Inflammatory macrophage treated with lipopolysaccharide for 1 hour (primary cell): ENCODE data around the gene ATAD5.
"Not testable (repeated sequence)": the region's sequence is repeated elsewhere in the genome, so short reads cannot be mapped to it uniquely, and the experiment has no call there.

Experiments
- DNase-seq, 2 donors: peaks; one replicate each; pipeline ENCODE4 v3.0.0-alpha.2; 2020 to 2022

ATAD5 gene

GRCh38 chr17:30822919-30823318 lies 8.8 kb upstream of the ATAD5 start:
- DNase-seq, result peak; percentile 41 to 50

GRCh38 chr17:30823421-30823820 lies 8.3 kb upstream of the ATAD5 start:
- no peak for DNase-seq

- DNase-seq, result peak in 1 of 2 donors; percentile 22
These were observed 7.8 kb upstream of the ATAD5 start for GRCh38 chr17:30824002-30824355.

GRCh38 chr17:30824356-30825145 lies 7.2 kb upstream of the ATAD5 start, which contains the start of gene CRLF3:
Gene CRLF3, minus strand, starts transcription at chr17:30824692. Its CDS starts 41 bp downstream, at chr17:30824651.
- DNase-seq, result peak; percentile 86 to 89

GRCh38 chr17:30827082-30827481 lies 4.7 kb upstream of the ATAD5 start:
- no peak for DNase-seq

- DNase-seq, result no peak
These were observed 2.7 kb upstream of the ATAD5 start for GRCh38 chr17:30829022-30829421.

GRCh38 chr17:30831257-30831656 lies 509 bp upstream of the ATAD5 start:
- DNase-seq, result no peak

- DNase-seq, result no peak
These were observed 815 bp downstream of the ATAD5 start for GRCh38 chr17:30832438-30833124.

GRCh38 chr17:30838202-30838807 lies 6.5 kb downstream of the ATAD5 start:
- no peak for DNase-seq

- peak; percentile 66 to 79 for DNase-seq
These were observed 9.0 kb downstream of the ATAD5 start for GRCh38 chr17:30840771-30841170.

GRCh38 chr17:30848021-30848420 lies 16.3 kb downstream of the ATAD5 start:
- DNase-seq, result no peak

GRCh38 chr17:30854146-30854545 lies 22.4 kb downstream of the ATAD5 start:
- DNase-seq, result no peak

GRCh38 chr17:30858556-30859250 lies 26.9 kb downstream of the ATAD5 start:
- DNase-seq, result no peak

- no peak for DNase-seq
These were observed 32.9 kb downstream of the ATAD5 start for GRCh38 chr17:30864636-30865035.

- no peak for DNase-seq
These were observed 37.2 kb downstream of the ATAD5 start for GRCh38 chr17:30869005-30869404.

- no peak for DNase-seq
These were observed 54.4 kb downstream of the ATAD5 start for GRCh38 chr17:30886187-30886586.

- no peak for DNase-seq
These were observed 62.5 kb downstream of the ATAD5 start for GRCh38 chr17:30894236-30894635.

GRCh38 chr17:30897311-30897710 lies 65.5 kb downstream of the ATAD5 start:
- no peak for DNase-seq

GRCh38 chr17:30905742-30906100 lies 74.0 kb downstream of the ATAD5 start:
- peak in 1 of 2 donors; percentile 34 for DNase-seq

GRCh38 chr17:30906101-30906911 lies 74.5 kb downstream of the ATAD5 start, which contains the start of gene TEFM:
Gene TEFM, minus strand, starts transcription at chr17:30906238. Its CDS starts 40 bp downstream, at chr17:30906198.
- peak; percentile 85 to 92 for DNase-seq

- DNase-seq, result no peak
These were observed 77.1 kb downstream of the ATAD5 start for GRCh38 chr17:30908717-30909420.

- not testable (repeated sequence) for DNase-seq
These were observed 78.4 kb downstream of the ATAD5 start for GRCh38 chr17:30910151-30910550.
